Measurements from ENCODE around the gene AK3.
A peak's percentile ranks its signal among the peaks of the same experiment; 100 is the strongest.

Gene AK3

DNA sequence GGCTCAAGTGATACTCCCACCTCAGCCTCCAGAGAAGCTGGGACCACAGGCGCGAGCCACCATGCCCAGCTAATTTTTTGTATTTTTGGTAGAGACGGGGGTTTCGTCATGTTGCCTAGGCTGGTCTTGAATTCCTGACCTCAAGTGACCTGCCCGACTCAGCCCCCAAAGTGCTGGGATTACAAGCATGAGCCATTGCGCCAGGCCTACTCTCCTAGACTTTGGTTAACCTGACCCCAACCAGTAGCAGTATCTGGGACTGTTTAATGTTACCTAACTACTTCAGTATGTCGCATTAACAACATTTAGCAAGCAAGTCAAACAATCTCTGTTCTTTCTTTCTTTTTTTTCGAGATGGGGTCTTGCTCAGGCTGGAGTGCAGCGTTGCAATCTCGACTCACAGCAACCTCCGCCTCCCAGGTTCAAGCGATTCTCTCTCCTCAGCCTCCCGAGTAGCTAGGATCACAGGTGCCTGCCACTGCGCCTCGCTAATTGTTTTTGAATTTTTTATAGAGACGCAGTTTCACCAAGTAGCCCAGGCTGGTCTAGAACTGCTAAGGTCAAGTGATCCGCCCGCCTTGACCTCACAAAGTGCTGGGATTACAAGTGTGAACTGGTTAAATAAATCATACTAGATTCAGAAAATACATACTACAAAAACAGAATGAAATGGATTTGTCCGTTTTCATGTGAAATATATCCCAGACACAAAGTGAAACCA is 2.0 kb downstream of the AK3 start:
- peaks cover 13% of the 10 kb centered on the region for H3K36me3 Mint-ChIP-seq (ENCODE audit: low read depth)
- peak overlapping the region; percentile 86 to 97 (median 94) for H3K27ac Mint-ChIP-seq
- H3K4me3 Mint-ChIP-seq = peak overlapping the region; percentile 89 to 95 (median 93)
- H3K27me3 Mint-ChIP-seq (ENCODE audit: low read depth) = no peaks in the 10 kb centered on the region
- peaks cover 16% of the 10 kb centered on the region for H3K4me1 Mint-ChIP-seq
- no peaks in the 10 kb centered on the region for H3K9me3 Mint-ChIP-seq
- TF ChIP-seq CTCF (IDR thresholded peaks at IDR 0.05; ENCODE audit: unreplicated experiment in 3 of 3) = no peak

- TF ChIP-seq CTCF (IDR thresholded peaks at IDR 0.05; ENCODE audit: unreplicated experiment in 3 of 3) = no peak
- H3K36me3 Mint-ChIP-seq (ENCODE audit: low read depth) = peaks cover 25% of the 10 kb centered on the region
- no peaks in the 10 kb centered on the region for H3K9me3 Mint-ChIP-seq
- no peak overlapping the region for H3K27ac Mint-ChIP-seq
- no peak overlapping the region for H3K4me3 Mint-ChIP-seq
- H3K4me1 Mint-ChIP-seq = peaks cover under 1% of the 10 kb centered on the region
- H3K27me3 Mint-ChIP-seq (ENCODE audit: low read depth) = no peaks in the 10 kb centered on the region
Measured at GRCh38 chr9:4734150-4734549, 6.9 kb downstream of the AK3 start.

GRCh38 chr9:4732890-4733289 is 8.1 kb downstream of the AK3 start:
- Mint-ChIP-seq H3K9me3 (no peaks in the 10 kb centered on the region), H3K4me3 (no peak overlapping the region), H3K27me3 (ENCODE audit: low read depth) (no peaks in the 10 kb centered on the region), H3K4me1 (no peaks in the 10 kb centered on the region), H3K27ac (no peak overlapping the region), H3K36me3 (ENCODE audit: low read depth) (peaks cover 25% of the 10 kb centered on the region)
- TF ChIP-seq CTCF (IDR thresholded peaks at IDR 0.05; ENCODE audit: unreplicated experiment in 3 of 3) = no peak

- TF ChIP-seq CTCF (IDR thresholded peaks at IDR 0.05; ENCODE audit: unreplicated experiment in 3 of 3) = no peak
Measured at GRCh38 chr9:4727593-4727992, 13.4 kb downstream of the AK3 start.

GRCh38 chr9:4725706-4726442 is 15.1 kb downstream of the AK3 start:
- no peak overlapping the region for H3K4me3 Mint-ChIP-seq
- no peak for TF ChIP-seq CTCF (IDR thresholded peaks at IDR 0.05; ENCODE audit: unreplicated experiment in 3 of 3)
- no peaks in the 10 kb centered on the region for H3K9me3 Mint-ChIP-seq
- H3K27me3 Mint-ChIP-seq (ENCODE audit: low read depth) = no peaks in the 10 kb centered on the region
- no peaks in the 10 kb centered on the region for H3K4me1 Mint-ChIP-seq
- H3K27ac Mint-ChIP-seq = no peak overlapping the region
- H3K36me3 Mint-ChIP-seq (ENCODE audit: low read depth) = peaks cover 46% of the 10 kb centered on the region

More at GRCh38 chr9:4727593-4727992, 13.4 kb downstream of the AK3 start:
- Mint-ChIP-seq H3K36me3 (ENCODE audit: low read depth) (peaks cover 35% of the 10 kb centered on the region), H3K4me3 (no peak overlapping the region), H3K27ac (peak overlapping the region in 2 of 3 experiments; percentile 41 to 58), H3K27me3 (ENCODE audit: low read depth) (no peaks in the 10 kb centered on the region), H3K9me3 (no peaks in the 10 kb centered on the region), H3K4me1 (no peaks in the 10 kb centered on the region)

All from nephron (organoid).